Parathyroid adenoma (tissue), 2 donors: ENCODE measurements around the gene SEMA6D.

Source experiments
- H2AFZ ChIP-seq: fragments of 300-600 bp; sonication (generic); one replicate; pipeline ENCODE4 v1.7.0; 2017; ENCODE audit warnings: antibody characterized with exemption, mild to moderate bottlenecking
- H3K27ac ChIP-seq: fragments of 300-600 bp; sonication (generic); one replicate; pipeline ENCODE4 v1.7.0; 2017
- H3K27me3 ChIP-seq: fragments of 300-600 bp; sonication (generic); one replicate; pipeline ENCODE4 v1.7.0; 2017; ENCODE audit warnings: low read length; ENCODE audit not compliant: control insufficient read depth, insufficient read depth
- H3K36me3 ChIP-seq: fragments of 300-600 bp; sonication (generic); one replicate; pipeline ENCODE4 v1.7.0; 2017; ENCODE audit warnings: low read length; ENCODE audit not compliant: control insufficient read depth, insufficient read depth
- H3K4me1 ChIP-seq: fragments of 300-600 bp; sonication (generic); one replicate; pipeline ENCODE4 v1.7.0; 2017; ENCODE audit warnings: control low read depth
- H3K4me2 ChIP-seq: fragments of 300-600 bp; sonication (generic); one replicate; pipeline ENCODE4 v1.7.0; 2017; ENCODE audit warnings: low read length
- H3K4me3 ChIP-seq: fragments of 300-600 bp; sonication (generic); one replicate; pipeline ENCODE4 v1.7.0; 2017; ENCODE audit warnings: low read depth, low read length
- H3K79me2 ChIP-seq: fragments of 300-600 bp; sonication (generic); one replicate; pipeline ENCODE4 v1.7.0; 2017; ENCODE audit warnings: control low read depth
- H3K9ac ChIP-seq: fragments of 300-600 bp; sonication (generic); one replicate; pipeline ENCODE4 v1.7.0; 2017; ENCODE audit warnings: mild to moderate bottlenecking
- H3K9me3 ChIP-seq: fragments of 300-600 bp; sonication (generic); one replicate; pipeline ENCODE4 v1.7.0; 2017; ENCODE audit warnings: low read length; ENCODE audit not compliant: control insufficient read depth
- CTCF ChIP-seq: fragments of 300-600 bp; sonication (generic); IDR thresholded peaks from one replicate; pipeline ENCODE4 v1.7.0; 2017; ENCODE audit warnings: antibody characterized with exemption, mild to moderate bottlenecking
- donor health status: primary hyperparathyroidism.

The SEMA6D gene

DNA sequence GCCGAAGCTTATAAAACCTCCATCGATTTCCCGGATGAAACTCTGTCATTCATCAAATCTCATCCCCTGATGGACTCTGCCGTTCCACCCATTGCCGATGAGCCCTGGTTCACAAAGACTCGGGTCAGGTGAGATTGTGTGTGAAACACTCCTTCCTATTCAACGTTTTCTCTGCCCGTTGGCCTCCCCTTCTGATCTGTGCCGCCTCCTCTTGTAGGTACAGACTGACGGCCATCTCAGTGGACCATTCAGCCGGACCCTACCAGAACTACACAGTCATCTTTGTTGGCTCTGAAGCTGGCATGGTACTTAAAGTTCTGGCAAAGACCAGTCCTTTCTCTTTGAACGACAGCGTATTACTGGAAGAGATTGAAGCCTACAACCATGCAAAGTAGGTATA, 47.4 kb downstream of the SEMA6D start:
- no peaks in the 10 kb centered on the region for H3K9me3 ChIP-seq
- H3K36me3 ChIP-seq = no peaks in the 10 kb centered on the region
- no peak overlapping the region for H3K4me3 ChIP-seq
- no peaks in the 10 kb centered on the region for H3K4me1 ChIP-seq
- no peak overlapping the region for H2AFZ ChIP-seq
- no peak overlapping the region for H3K27ac ChIP-seq
- no peaks in the 10 kb centered on the region for H3K79me2 ChIP-seq
- H3K9ac ChIP-seq = no peak overlapping the region
- no peak for TF ChIP-seq CTCF
- H3K27me3 ChIP-seq = no peaks in the 10 kb centered on the region
- no peak overlapping the region for H3K4me2 ChIP-seq

- no peaks in the 10 kb centered on the region for H3K27me3 ChIP-seq
Measured at GRCh38 chr15:47766406-47766805, 49.1 kb downstream of the SEMA6D start.

DNA sequence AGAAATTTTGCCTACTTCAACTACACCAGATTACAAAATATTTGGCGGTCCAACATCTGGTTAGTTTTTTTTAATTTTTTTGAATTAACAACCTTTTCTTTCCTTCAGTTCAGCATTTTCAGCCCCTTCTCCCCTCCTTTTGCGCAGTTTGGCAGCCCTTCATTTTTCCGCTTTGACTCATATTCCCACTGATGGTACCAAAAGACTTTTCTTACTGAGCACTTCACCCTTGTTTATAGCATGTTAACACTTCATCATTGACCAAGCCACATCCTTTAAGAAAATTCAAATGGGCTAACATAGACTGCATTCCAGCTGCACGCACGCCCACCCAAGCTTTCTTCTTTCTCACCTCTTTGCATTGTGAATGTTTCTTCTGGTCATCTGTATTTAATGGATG, 49.7 kb downstream of the SEMA6D start:
- Histone ChIP-seq H3K4me3 (no peak overlapping the region), H3K79me2 (no peaks in the 10 kb centered on the region), H3K9me3 (no peaks in the 10 kb centered on the region), H3K9ac (no peak overlapping the region), H3K36me3 (no peaks in the 10 kb centered on the region), H3K4me1 (no peaks in the 10 kb centered on the region), H3K27ac (no peak overlapping the region), H3K4me2 (no peak overlapping the region), H3K27me3 (no peaks in the 10 kb centered on the region), H2AFZ (no peak overlapping the region)
- TF ChIP-seq CTCF = no peak

More at GRCh38 chr15:47766406-47766805, 49.1 kb downstream of the SEMA6D start:
- no peak overlapping the region for H3K4me3 ChIP-seq
- H3K4me2 ChIP-seq = no peak overlapping the region
- H3K9me3 ChIP-seq = no peaks in the 10 kb centered on the region
- H2AFZ ChIP-seq = no peak overlapping the region
- no peaks in the 10 kb centered on the region for H3K4me1 ChIP-seq
- no peak overlapping the region for H3K9ac ChIP-seq
- no peaks in the 10 kb centered on the region for H3K79me2 ChIP-seq
- no peak for TF ChIP-seq CTCF
- H3K27ac ChIP-seq = no peak overlapping the region
- H3K36me3 ChIP-seq = no peaks in the 10 kb centered on the region

GRCh38 chr15:47768735-47769134, 51.4 kb downstream of the SEMA6D start:
- Histone ChIP-seq H3K79me2 (no peaks in the 10 kb centered on the region), H3K36me3 (no peaks in the 10 kb centered on the region), H3K4me3 (no peak overlapping the region), H3K27me3 (no peaks in the 10 kb centered on the region), H2AFZ (no peak overlapping the region), H3K4me2 (no peak overlapping the region), H3K4me1 (no peaks in the 10 kb centered on the region), H3K9me3 (no peaks in the 10 kb centered on the region), H3K27ac (no peak overlapping the region), H3K9ac (no peak overlapping the region)
- TF ChIP-seq CTCF = no peak

DNA sequence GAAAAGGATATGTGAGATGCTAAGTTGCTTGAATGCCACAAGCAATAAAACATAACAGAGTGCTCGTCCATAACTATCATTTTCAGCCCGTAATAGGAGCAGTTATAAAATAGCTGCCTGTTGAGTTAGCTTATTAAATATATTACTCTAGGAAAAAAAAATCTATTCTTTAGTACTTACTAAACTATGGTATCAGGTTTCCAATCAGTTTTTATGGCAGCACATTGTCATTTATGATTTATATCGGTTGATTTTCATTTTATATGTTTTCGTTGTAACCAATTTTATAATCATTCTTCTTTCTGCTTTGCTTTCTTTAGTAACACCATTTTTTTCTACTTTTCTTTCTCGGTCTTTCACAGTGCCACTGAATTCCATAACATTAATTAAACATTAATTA, 51.9 kb downstream of the SEMA6D start:
- Histone ChIP-seq H3K27ac (no peak overlapping the region), H3K4me1 (no peaks in the 10 kb centered on the region), H3K36me3 (no peaks in the 10 kb centered on the region), H3K9me3 (no peaks in the 10 kb centered on the region), H3K4me3 (no peak overlapping the region), H3K27me3 (no peaks in the 10 kb centered on the region), H3K79me2 (no peaks in the 10 kb centered on the region), H3K4me2 (no peak overlapping the region), H2AFZ (no peak overlapping the region), H3K9ac (no peak overlapping the region)
- no peak for TF ChIP-seq CTCF
